Coronary artery (tissue), 2 donors: Measurements from ENCODE around the gene DPP10.
"Not testable (repeated sequence)": the region's sequence is repeated elsewhere in the genome, so short reads cannot be mapped to it uniquely, and the experiment has no call there.

Experiments used
- DNase-seq: peaks from one replicate; pipeline ENCODE4 v3.0.0-alpha.2; 2017; ENCODE audit warnings: low spot score
- H3K27ac ChIP-seq, 2 donors: fragments of 200-600 bp; sonication (generic); one replicate each; pipeline ENCODE4 v1.5.1; 2016 to 2019
- H3K4me3 ChIP-seq: fragments of 200-600 bp; sonication (generic); 2 replicates; pipeline ENCODE4 v1.5.1; 2016; ENCODE audit warnings: mild to moderate bottlenecking, moderate library complexity
- TF ChIP-seq, protein P1 (sequence below): fragments of 200-600 bp; sonication (generic); IDR thresholded peaks from one replicate; pipeline ENCODE4 v1.5.1; 2019; ENCODE audit warnings: antibody characterized with exemption

Gene DPP10

DNA sequence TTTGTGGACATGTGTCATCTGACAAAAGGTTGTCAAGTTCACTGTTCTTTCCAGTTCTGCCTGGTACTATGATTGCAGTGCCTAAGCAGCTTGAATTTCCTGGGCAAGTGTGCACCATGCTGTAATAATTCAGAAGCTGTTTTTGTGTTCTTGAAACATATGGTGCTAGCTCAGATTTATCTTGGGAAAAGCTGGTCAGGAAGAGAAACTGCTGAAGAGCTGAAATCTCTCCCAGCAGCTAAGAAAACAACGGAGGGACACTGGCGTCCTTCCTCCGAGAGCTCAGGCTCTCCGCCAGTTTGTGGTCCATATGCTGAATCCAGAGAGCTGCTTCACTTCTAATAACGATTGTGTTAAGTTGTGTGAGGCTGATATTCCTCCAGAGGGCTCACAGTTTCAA is 642.0 kb downstream of the DPP10 start:
- TF ChIP-seq, protein P1, sequence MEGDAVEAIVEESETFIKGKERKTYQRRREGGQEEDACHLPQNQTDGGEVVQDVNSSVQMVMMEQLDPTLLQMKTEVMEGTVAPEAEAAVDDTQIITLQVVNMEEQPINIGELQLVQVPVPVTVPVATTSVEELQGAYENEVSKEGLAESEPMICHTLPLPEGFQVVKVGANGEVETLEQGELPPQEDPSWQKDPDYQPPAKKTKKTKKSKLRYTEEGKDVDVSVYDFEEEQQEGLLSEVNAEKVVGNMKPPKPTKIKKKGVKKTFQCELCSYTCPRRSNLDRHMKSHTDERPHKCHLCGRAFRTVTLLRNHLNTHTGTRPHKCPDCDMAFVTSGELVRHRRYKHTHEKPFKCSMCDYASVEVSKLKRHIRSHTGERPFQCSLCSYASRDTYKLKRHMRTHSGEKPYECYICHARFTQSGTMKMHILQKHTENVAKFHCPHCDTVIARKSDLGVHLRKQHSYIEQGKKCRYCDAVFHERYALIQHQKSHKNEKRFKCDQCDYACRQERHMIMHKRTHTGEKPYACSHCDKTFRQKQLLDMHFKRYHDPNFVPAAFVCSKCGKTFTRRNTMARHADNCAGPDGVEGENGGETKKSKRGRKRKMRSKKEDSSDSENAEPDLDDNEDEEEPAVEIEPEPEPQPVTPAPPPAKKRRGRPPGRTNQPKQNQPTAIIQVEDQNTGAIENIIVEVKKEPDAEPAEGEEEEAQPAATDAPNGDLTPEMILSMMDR = no peak
- DNase-seq = no peak
- no peak overlapping the region for H3K4me3 ChIP-seq
- no peak overlapping the region for H3K27ac ChIP-seq

DNA sequence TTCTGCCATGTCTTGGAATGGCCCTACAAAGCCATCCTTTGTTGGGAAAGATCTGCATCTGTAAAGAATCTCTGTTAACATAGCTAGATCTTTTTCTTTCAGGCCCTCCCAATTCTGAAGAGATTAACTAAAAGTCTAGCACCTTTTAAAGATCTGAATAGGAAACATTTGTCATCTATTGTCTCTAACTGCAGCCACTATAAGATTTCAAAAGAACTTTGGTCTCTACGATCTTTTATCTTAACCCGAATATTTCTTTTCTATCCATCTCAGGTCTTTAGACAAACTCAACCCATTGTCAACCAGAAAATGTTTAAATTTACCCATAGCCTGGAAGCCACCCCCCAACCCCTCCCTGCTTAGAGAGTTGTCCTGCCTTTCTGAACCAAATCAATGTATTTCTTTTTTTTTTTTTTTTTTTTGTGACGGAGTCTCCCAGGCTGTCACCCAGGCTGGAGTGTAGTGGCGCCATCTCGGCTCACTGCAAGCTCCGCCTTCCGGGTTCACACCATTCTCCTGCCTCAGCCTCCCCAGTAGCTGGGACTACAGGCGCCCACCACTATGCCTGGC is 643.7 kb downstream of the DPP10 start:
- not testable (repeated sequence) for H3K27ac ChIP-seq, DNase-seq, H3K4me3 ChIP-seq

DNA sequence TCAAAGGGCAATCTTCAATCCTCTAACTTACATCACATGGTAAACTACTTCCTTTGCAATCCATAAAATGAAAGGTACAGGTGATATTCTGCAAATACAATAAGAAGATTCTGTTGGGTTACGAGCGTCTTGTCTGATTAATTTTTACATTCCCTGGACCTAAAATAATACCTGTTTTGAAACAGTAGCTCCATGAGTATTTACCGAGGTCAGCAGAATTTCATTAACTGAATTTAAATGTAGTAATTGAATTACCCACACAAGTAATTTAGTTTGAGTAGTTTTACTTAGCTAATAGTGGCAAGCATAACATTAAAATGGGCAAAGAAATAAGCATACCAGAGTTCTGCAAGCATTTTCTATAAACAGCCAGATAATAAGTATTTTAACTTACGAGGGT is 652.0 kb downstream of the DPP10 start:
- TF ChIP-seq, protein P1 = no peak
- no peak for DNase-seq
- Histone ChIP-seq H3K27ac (no peak overlapping the region), H3K4me3 (no peak overlapping the region)

DNA sequence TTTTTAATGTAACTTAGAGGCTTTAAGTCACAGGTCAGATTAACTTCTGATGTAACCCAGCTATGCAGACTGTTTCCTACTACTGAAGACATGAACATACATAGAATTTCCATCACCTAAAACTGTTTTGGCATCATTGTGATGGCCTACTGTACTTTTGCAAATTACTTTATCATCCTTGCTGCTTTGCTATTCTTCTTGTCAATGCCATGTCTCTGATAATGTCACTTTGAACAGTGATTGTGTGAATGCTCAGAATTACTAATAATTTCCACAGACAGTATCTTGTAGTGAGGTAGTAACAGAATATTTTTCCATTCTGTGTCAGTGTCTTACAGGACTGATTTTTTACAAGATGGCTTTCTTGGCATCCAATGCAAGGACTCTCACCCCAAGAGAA is 663.5 kb downstream of the DPP10 start:
- Histone ChIP-seq H3K27ac (no peak overlapping the region), H3K4me3 (no peak overlapping the region)
- no peak for DNase-seq
- TF ChIP-seq, protein P1 = no peak

DNA sequence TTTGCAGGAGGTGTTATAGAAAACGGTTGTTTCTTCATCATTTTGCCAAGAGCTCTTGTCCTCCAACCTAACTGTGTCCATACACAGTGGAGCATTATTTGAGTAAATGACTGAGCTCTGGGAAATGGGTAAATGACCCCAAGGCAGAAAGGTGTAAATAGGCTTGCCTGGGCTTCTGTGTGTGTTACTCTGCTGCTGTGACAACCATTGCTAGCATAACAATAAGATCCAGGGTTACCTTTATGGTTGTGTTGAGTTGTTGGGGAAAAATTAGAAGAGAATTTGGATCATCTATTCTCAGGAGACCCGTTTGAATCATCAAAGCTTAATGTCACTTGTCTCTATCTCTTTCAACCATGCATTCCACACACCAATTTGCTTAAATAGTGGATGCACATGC is 672.7 kb downstream of the DPP10 start:
- TF ChIP-seq, protein P1 = no peak
- no peak overlapping the region for H3K27ac ChIP-seq
- no peak overlapping the region for H3K4me3 ChIP-seq
- DNase-seq = no peak

DNA sequence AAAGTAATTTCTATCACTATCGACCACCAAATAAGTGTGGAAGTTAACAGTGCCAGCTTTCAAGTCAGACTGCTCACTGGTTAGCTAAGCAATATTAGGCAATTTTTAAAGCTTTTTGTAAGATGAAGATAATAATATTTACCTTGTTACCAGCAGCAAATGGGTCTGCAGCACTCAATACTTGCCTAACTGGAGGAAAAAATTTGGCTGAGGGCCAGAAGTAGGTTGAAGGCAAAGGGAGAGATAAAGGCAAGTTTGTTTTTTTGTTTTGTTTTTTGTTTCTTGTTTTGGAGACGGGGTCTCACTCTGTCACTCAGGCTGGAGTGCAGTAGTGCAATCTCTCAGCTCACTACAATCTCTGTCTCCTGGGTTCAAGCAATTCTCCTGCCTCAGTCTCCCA is 675.9 kb downstream of the DPP10 start:
- Histone ChIP-seq H3K4me3 (no peak overlapping the region), H3K27ac (no peak overlapping the region)
- TF ChIP-seq, protein P1 = no peak
- DNase-seq = no peak

DNA sequence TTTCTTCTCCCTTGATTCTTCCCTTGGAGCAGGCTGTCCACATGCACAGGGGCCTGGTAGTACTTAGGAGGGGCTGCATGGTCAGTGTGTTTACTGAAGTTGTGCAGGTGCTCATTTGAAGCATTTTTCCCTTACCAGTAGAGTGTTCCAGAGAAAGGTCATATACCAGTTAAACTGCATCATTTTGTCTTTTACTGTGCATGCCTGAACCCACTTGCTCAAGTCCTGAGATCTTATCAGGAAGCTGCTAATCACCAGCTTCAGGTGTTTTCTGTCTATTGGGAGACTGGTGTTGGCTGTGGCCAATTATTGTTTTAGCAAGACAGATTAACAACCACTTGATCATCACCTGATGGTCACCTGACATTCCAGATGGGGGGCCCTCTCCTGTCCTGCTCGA is 676.6 kb downstream of the DPP10 start:
- Histone ChIP-seq H3K4me3 (no peak overlapping the region), H3K27ac (no peak overlapping the region)
- DNase-seq = no peak
- TF ChIP-seq, protein P1 = no peak

DNA sequence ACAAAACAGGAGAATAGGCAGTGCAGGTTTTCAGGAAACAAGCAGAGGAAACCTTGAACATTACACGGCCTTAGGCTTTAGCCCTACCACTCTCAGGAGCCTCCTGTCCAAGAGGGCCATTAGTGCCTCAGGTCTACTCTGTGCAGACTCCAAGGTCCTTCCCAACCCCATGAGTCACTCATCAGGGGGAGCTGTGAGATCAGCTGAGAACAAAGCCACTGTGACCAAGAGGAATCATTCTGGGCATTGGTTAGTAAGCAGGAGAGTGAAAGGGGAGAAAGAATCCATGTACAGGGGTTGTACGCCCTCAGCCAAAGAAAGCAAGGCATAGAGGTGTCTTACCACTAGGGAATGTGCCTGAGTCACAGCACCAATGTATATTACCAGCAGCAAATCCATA is 680.3 kb downstream of the DPP10 start:
- H3K27ac ChIP-seq = no peak overlapping the region
- no peak for DNase-seq
- H3K4me3 ChIP-seq = no peak overlapping the region
- TF ChIP-seq, protein P1 = no peak
